Non-pigmented ciliary epithelial cell (primary cell): ENCODE measurements around the gene RNF130.
"Not testable (repeated sequence)": the region's sequence is repeated elsewhere in the genome, so short reads cannot be mapped to it uniquely, and the experiment has no call there.

Experiments used
- DNase-seq: peaks from one replicate; pipeline ENCODE4 v3.0.0-alpha.2; 2010; ENCODE audit warnings: low read depth

RNF130 gene

DNA sequence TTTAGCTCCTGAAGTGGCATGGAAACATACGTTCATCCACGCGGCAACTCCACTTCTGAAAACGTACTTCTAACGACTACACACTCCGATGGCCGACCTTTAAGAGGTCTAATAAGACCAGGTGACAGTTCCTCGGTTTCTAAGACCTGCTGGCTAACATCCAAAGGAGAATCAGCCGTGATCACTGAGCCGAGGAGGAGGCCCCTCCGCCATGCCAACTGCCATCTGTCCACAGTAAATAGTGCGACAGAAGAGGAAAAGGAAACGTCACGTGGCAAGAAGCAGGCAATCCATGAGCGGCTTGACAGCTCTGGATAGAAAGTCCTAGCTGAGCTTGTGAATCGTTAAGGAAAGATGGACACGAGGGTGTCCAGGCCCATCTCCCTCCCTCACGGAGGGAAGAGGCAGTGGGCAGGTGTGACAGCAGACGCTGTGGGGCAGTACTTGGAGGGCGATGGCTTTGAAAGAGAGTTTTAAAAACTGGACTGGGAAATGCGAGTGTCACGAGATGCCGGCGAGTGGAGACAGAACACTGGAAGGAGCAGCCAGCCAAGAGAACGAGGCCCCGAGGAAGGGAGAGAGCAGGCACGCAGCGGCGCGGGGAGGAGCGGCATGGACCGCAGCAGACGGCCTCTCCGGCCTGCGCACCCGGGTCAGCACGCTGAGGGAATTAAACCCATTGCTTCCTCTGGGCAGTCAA, 97.2 kb downstream of the RNF130 start:
- no peak for DNase-seq

DNA sequence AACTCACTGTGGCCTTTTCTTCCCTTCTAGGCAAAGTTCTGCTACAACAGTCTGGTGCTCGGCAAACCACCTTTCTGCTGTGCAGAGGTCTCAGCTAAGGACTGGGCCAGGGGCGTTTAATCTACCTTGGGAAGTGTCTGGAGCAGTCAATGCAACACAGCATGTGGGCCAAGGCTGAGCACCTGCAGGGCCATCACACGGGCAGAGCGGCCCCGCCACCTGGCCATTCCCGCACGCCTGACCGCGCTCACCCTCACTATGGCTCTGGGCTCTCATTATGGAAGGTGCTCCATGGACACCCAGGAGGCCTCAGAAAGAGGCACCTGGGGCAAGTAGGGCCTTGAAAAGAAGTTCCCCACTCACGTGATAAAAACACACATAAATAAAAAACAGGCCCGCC, 98.2 kb downstream of the RNF130 start:
- no peak for DNase-seq

DNA sequence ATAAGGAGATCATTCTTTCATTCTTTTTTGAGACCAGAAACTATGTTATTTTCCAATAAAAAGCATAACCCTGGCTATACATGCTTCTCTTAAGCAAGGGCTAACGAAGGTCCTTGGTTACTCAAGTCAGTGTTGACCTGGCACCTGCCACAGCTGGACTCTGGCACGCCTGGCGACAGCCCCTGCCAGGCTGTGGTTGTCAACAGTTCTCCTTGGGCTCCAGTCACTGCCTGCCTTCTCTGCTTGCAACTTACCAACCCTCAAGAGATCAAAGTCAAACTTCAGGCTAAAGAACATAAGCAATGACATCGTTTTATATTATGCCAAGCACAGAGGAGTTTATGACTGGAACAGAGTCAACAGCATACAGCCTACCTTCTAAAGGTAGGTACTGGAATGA, 102.4 kb downstream of the RNF130 start:
- DNase-seq, result no peak

DNA sequence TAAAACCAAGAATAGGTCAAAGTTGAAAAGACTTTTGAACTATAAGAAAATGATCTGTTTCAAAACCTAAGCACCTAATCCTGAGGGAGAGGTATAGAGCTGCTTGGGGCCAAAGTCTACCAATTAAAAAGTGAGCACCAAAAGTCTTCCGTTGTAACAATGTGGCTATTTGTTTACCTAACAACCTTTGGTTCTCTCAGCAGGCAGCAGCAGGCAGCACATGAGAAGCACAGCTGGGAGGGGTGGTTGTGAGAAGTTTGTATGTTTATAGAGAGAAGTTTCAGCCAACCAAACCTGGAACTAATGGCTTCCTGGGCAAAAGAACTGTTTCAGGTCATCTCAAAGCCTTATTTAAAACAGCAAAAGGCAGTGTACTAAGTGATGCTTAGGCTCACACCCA, 104.1 kb downstream of the RNF130 start:
- DNase-seq, result no peak

DNA sequence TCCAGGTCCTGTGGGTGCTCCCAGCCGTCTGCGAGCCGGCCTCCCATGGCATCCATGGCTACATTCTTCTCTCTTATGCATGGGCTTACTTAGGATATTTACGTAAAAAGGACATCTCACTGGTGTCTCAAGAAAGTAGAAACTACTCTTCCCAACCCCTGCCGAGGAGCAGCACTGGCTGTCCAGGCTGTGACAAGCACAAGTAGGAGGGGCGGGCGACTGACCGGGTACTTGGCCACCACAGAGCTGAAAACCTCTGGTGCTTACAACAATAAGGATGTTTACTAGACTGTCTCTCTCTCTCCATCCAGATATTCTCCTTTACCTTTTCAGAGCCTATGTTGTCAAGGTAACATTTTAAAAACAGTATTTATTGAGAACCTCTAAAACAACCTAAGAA, 107.5 kb downstream of the RNF130 start:
- DNase-seq, result no peak

DNA sequence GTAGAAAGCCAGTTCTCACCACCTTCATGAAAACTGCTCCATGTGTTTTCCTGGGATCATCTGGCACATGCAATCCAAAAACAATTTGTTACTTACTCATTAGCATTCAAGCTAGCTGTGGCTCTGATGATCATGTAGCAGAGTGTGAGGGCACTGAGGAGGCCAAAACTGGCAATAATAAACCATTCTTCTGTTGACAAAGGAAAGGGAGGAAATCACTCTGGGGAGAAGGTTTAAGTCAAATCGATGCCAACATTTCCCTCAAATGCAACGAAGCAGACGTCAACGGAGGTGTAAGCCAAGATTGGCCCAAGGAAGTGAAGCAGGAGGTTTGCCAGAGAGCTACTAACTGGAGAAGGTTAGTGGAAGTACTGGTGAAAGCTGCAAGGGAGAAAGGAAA, 108.2 kb downstream of the RNF130 start:
- DNase-seq, result no peak

DNA sequence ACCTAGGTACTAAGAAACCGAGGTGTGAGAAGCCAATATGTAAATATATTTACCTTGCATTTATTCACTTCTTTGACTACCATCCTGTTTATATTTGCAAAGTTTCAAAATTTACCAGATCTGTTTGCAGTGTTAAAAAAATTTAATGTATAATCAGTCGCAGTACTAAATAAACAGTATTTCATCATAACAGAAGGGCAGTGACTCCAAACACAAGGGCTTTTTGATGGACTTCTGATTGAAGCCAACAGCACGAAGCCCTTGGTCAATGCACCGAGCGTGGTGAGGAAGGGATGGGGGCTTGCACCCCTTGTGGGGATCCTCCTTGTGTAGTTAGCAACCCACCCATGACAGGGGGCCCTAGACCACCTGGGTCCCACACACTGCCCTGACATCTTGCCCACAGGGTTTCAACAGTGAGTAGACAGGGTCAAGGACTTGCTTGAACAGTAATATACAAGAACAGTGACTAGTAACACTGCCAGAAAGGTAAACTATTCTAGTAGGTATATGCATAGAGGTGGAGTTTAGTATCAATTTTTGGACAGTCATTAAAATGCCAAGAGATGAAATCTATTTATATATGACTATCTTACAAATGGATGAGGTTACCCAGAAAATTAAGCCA, 111.2 kb downstream of the RNF130 start:
- no peak for DNase-seq

DNA sequence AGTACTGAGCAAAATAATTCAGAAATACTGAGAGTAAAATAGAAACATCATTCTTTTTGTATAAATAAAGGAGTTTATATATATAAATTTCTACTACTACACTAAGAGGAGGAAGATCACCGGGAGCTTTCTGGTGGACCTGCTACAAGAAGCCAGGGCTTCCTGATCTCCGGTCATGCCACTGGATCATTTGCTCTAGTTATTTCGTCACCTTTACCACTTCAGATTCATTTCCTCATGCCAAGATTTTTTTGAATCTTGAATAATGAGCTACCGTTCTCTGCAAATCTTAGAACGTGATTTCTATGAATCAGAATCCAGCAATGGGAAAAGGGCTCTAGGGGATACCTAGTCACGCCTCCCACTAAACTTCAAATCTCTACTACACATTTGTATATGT, 111.9 kb downstream of the RNF130 start:
- DNase-seq, result no peak

DNA sequence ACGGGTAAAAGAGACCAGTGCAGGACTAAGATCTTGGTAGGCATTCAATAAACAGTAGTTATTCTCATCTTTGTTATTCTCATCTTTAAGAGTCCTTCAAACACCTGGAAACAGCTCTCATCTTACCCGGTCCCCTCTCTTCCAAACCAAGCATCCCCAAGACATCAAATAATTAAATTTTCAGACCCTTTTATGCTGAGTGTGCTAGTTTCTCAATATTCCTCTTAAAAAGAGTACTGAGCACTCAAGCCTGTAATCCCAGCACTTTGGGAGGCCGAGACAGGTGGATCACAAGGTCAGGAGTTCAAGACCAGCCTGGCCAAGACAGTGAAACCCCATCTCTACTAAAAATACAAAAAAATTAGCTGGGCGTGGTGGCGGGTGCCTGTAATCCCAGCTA, 112.4 kb downstream of the RNF130 start:
- DNase-seq, result not testable (repeated sequence)

DNA sequence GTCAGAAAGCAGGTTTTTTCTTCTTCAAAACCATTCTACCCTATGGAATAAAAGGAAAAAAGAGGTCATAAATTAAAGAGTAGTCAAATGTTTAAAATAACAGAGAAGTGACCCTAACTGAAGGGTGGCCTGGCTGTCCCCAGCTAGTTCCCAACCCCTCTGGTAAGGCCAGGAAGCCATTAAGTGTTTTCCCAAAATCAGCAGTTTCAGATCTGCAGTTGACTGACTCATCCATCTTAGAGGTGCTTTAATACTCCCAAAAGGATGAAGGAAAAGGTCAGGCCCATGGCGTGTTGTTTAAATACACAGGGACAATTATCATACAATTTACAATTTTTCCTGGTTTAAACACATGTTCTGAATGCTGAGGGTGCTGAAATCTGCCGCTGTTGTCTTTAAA, 115.9 kb downstream of the RNF130 start:
- DNase-seq, result no peak

DNA sequence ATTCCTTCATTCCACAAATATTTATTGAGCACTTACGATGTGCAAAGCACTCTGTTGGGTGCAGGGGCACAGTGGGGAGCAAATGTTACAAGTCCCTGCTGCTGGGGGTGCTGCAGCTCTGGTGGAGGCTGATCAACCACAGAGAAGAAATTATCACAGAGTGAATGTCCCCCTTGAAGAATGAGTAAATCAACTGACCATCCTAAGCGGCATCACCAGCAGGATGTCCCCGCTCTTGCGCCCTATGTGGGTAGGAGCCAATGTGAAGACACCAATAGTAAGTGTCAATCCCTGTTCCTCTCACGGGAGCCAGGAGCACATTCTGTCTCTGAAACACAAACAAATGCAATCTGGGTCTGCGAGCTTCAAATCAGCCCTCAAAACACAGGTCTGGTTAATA, 116.5 kb downstream of the RNF130 start:
- no peak for DNase-seq

DNA sequence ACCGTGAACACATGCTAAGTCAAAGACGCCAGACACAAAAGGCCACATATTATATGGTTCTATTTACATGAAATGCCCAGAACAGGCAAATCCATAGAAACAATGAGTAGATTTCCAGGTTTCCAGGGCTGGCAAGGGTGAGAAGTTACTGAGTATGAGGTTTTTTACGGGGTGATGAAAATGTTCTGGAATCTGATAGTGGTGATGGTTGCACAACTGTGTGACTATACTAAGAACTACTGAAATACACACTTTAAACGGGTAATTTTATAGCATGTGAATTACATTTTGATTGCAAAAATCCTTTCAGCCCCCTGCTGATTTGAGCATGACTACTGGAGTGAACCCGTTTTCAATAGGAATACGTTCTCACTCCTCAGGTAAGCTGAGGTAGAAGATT, 117.1 kb downstream of the RNF130 start:
- no peak for DNase-seq

DNA sequence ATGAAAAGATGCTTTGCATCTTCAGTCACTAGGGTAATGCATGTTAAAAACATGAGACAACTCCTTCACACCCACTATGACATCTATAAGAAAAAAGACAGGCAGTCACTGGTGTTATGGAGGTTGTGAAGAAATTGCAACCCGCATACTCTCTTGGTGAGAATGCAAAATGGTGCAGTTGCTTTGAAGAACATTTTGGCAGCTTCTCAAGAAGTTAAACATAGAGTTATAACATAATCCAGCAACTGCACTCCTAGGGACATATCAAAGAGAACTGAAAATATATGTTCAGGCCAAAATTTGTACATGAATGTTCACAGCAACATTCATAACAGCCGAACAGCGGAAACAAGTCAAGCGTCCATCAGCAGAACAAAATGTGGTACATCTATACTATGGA, 117.6 kb downstream of the RNF130 start:
- no peak for DNase-seq

DNA sequence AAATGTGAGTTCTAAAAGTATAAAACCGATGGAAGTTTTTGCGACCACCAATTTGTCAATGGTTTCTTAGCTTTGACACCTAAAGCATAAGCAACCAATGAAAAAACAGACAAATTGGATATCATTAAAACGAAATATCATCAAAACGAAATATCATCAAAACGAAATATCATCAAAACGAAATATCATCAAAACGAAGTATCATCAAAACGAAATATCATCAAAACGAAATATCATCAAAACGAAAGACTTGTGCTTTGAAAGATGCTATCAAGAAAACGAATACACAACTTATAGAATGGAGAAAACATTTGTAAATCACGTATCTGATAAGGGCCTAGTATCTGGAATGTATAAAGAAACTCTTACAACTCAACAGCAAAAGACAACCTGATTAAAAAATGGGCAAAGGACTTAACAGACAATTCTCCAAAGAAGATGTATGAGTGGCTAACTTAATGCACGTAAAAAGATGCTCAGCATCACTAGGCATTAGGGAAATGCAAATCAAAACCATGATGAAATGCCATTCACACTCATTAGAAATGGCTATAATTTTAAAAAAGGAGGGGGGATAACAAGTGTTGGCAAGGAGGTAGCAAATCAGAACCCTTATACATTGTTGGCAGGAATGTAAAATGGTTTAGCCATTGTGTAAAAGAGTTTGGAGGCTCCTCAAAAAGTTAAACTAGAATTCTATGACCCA, 134.4 kb downstream of the RNF130 start:
- no peak for DNase-seq

DNA sequence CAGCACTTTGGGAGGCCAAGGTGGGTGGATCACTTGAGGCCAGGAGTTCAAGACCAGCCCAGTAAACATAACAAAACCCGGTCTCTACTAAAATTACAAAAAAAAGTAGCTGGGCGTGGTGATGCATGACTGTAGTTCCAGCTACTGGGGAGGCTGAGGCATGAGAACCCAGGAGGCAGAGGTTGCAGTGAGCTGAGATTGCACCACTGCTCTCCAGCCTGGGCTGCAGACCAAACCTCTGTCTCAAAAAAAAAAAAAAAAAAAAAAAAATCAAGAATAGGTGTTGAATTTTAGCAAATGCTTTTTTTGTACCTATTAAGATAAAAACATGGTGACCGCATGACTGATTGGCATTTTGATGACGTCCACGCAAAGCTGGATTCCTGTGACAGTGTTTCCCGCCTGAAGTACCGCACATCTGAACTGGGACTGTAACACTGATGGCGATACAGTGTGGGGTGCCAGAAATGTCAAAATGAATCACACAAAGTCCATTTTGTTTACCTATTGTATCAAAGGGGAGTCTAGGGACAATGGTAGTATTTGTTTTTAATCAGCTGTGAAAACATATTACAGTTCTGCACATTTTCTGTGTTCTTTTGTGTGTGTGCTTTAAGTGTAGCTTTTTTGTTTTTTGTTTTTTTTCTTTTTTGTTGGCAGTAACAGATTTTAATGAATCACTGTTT, 140.6 kb downstream of the RNF130 start:
- DNase-seq, result no peak

DNA sequence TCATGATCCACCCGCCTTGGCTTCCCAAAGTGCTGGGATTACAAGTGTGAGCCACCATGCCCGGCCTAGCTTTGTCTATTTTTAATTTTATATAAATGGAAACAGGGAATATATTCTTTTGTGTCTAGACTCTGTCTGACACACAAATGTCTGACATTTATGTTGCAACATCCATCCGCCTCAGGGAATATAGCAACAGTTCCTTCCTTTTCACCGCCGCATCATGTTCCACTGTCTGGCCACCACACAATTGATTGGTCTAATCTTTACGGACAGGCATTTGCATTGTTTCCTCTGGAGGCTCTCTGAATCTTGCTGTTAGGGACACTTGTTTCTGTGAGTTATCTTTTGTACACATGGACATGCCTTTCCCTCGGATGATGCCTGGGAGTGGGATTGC, 143.7 kb downstream of the RNF130 start:
- no peak for DNase-seq

DNA sequence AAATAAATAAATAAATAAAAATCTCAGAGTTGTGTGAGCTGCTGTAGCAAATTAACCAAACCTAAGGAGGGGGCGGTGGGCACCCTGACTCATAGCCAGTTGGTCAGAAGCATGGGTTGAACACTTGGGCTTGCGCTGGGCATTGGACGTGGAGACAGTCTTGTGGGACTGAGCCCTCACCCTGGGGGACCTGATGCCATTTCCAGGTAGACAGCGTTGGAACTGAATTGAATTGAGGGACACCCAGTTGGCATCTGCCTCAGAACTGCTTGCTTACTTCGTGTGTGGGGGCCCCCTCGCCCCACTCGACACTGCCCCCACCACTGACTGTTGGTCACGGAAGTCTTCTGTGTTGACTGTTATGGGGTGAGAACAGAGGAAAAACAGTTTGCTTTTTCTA, 144.9 kb downstream of the RNF130 start:
- DNase-seq, result no peak

DNA sequence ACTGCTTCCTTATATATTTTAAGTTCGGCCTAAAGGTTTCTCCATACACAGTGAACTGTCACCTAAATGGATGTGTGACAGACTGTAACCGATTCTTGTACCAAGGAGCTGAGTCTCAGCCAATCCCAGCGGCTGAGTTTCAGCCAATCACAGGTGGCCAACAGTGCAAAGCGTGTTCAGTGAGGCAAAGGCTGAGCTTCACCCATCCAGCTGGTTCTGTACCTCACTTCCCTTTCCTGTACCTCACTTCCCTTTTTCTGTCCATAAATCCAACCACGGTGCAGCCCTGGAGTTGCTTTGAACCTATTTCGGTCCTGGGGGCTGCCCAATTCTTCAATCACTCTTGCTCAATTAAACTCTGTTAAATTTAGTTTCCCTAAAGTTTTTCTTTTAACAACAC, 148.1 kb downstream of the RNF130 start:
- DNase-seq, result no peak

DNA sequence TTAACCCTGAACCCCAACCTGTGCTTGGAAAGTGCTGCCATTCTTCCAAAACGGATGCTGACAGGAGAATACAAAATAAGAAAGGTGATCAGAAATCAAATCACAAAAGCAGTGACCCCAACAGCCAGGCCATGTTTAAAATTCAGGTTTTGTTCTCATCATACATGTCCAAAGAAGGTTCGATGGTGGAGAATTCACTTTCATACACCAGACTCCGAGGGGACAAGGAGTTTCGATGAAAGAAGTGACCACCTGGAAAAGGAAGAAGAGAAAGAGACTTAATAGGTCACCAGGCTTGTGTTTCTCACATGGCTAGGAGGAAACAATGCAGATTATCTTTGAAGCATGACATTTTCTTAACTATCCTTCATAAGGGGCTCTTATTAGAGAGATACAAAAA, 151.4 kb downstream of the RNF130 start:
- DNase-seq, result no peak

DNA sequence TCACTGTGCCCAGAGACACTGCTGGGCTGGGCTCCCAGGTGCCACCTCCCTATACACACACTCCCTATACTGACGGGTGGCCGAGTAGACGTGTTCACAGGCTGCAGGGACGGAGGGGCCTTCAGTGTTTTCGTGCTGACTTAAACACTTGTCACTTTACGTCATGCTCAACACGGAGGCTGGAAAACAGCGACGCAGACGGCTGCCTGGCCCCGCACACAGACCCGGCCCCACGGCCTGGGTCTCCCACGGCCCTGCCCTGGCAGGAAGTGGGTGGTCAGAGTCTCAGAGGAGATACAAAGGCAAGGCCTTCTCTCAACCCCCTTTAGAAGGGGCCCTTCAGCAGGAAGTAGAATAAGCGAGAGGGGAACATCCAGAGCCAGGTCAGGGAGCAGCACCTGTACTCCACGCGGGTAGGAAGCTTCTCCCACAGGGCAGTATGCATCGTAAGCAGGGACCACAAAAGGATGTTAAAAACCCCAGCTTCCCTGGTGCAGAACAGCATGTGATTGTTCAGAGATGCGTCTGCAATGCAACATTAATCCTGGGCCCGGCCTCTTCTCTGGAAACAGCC, 152.0 kb downstream of the RNF130 start:
- DNase-seq, result no peak

DNA sequence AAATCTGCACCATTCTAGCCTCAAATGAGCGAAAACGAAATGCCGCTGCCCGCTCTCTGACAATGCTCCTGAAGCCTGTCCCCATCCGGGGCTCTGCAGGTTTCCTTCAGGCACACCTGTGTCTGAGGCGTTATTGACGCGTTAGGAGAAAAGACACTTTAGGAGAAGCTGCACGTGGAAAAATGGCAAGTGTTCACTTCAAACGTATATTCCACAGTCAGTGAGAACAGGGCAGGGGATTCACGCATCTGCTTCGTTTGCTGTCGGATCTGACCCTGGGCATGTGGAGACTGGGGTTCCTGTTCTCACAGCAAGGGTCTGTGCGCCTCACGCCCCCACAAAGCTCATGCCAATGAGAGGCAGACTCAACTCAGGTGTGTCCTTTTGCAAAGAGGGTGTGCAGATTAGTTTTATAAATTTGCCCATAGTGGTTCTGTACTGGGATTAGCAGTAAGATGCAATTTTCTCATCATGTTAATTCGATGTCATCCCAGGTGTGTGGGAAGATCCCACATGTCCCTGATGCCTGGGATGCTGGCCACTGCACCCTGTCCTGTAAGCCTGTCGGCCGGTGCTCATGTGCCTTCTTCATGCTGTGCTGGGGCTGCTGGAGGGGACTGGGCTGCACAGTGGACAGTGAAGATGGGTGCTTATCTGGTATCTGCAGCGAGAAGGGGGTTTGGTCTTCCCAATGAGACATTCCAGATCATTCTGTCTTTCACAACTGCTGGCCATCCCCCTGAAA, 152.6 kb downstream of the RNF130 start:
- DNase-seq, result no peak

DNA sequence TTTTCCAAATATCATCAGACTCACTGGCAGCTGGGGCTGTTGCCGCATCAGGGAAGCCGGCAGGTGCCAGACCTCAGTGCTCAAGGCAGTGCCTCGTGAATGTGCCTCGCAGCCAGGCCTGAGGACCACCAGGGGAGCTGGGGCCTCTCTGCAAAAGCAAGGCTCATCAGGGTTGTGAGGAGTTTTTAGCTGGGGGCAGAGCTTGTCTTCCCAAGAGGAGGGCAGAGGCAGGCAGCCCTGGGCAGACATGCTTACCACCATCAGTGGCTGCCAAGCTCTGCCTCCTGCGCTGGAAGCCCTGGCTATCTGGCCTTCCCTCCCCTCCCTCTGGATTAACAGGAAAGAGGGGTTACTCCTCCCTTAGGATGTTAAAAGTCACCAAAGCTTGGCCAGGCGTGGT, 155.0 kb downstream of the RNF130 start:
- DNase-seq, result no peak
